GM12878 (cell line): Measurements from ENCODE around the gene AGAP1. TPM values are rescaled to one million over a fixed set of nuclear protein-coding genes. Genes with fewer than 3 reads are reported as not detected.

ENCODE experiments used
- ATAC-seq: fragments of 200-7000 bp; cut with Tn5 transposase; 3 replicates; pipeline ENCODE4 v1.9.1; 2020; ENCODE audit warnings: mild to moderate bottlenecking, moderate library complexity
- BruUV-seq: library from RNA; stranded (reverse); fragments of 400-500 nt; replicated peaks from 2 replicates; lab custom pipeline; 2021; lab: Mats Ljungman, UMichigan
- CTCF ChIA-PET: fragments of 300-600 bp; sonication (Branson Sonifier 250); formaldehyde crosslinking; extraction: SDS; loops from one replicate; lab custom pipeline; 2021; ENCODE audit warnings: inconsistent platforms; lab: Yijun Ruan, JAX
- POLR2A ChIA-PET: fragments of 350-600 bp; formaldehyde crosslinking; extraction: SDS; loops from one replicate; lab custom pipeline; 2021; ENCODE audit warnings: inconsistent platforms; lab: Charles Lee
- RAD21 ChIA-PET: fragments of 300-600 bp; sonication (Branson Sonifier 250); formaldehyde crosslinking; loops from one replicate; lab custom pipeline; 2023; ENCODE audit warnings: antibody characterized with exemption; ENCODE audit not compliant: unreplicated experiment; lab: Charles Lee
- SMC1A ChIA-PET: fragments of 300-600 bp; sonication (Branson Sonifier 250); formaldehyde crosslinking; loops from one replicate; lab custom pipeline; 2023; ENCODE audit not compliant: unreplicated experiment, uncharacterized antibody; lab: Charles Lee
- DNase-seq: peaks from one replicate; pipeline ENCODE4 v3.0.0-alpha.2; 2011; ENCODE audit warnings: low read depth, low spot score
- FAIRE-seq: peaks from 3 replicates; lab custom pipeline; 2011; peaks lifted over from hg19 to GRCh38; lab: Jason Lieb, UNC
- H2AFZ ChIP-seq: 2 replicates; pipeline ENCODE4 v1.6.0; 2011; ENCODE audit warnings: low read depth, low read length, control low read depth; ENCODE audit not compliant: control insufficient read depth
- H3K27ac ChIP-seq: 2 replicates; pipeline ENCODE4 v1.5.1; 2011; ENCODE audit warnings: control low read depth; ENCODE audit not compliant: control insufficient read depth, insufficient read depth
- H3K27me3 ChIP-seq, 2 experiments: replicated peaks in 1 of 2; 2 replicates each; pipeline versions ENCODE4 v1.6.0 to v1.6.1; 2011; ENCODE audit warnings: low read length in 1 of 2; ENCODE audit not compliant: control insufficient read depth in 2 of 2, insufficient read depth in 2 of 2
- H3K36me3 ChIP-seq, 2 experiments: 2 replicates each; pipeline ENCODE4 v1.5.1; 2011; ENCODE audit warnings: low read length in 1 of 2; ENCODE audit not compliant: control insufficient read depth in 2 of 2, insufficient read depth in 2 of 2
- H3K4me1 ChIP-seq: 2 replicates; pipeline ENCODE4 v1.6.1; 2011; ENCODE audit warnings: mild to moderate bottlenecking, low read length, moderate library complexity, mixed read lengths; ENCODE audit not compliant: control insufficient read depth, insufficient read depth
- H3K4me2 ChIP-seq: 2 replicates; pipeline ENCODE4 v1.6.0; 2011; ENCODE audit warnings: control low read depth; ENCODE audit not compliant: control insufficient read depth, insufficient read depth
- H3K4me3 ChIP-seq: fragments of 200-600 bp; sonication (generic); 2 replicates; pipeline ENCODE4 v1.5.1; 2016
- H3K79me2 ChIP-seq: 2 replicates; pipeline ENCODE4 v1.6.0; 2011; ENCODE audit warnings: low read length; ENCODE audit not compliant: control insufficient read depth, insufficient read depth
- H3K9ac ChIP-seq: 2 replicates; pipeline ENCODE4 v1.8.0; 2011; ENCODE audit warnings: low read length, control low read depth, mixed read lengths; ENCODE audit not compliant: control insufficient read depth, insufficient read depth
- H3K9me3 ChIP-seq: replicated peaks from 3 replicates; pipeline ENCODE4 v1.5.1; 2011; ENCODE audit warnings: mild to moderate bottlenecking, low read length; ENCODE audit not compliant: control insufficient read depth, insufficient read depth
- H4K20me1 ChIP-seq: 2 replicates; pipeline ENCODE4 v1.6.0; 2011; ENCODE audit not compliant: control insufficient read depth, insufficient read depth
- ATF7 ChIP-seq: fragments of 450-650 bp; IDR thresholded peaks from 2 replicates; pipeline ENCODE4 v1.6.1; 2016; ENCODE audit warnings: low read depth, mild to moderate bottlenecking
- ETV6 ChIP-seq, 2 experiments: fragments of 450-650 bp in 1 of 2; IDR thresholded peaks in 1 of 2; conservative IDR thresholded peaks in 1 of 2; 2 replicates each; pipeline ENCODE4 v1.6.1; 2014; ENCODE audit warnings: antibody characterized with exemption in 1 of 2, borderline replicate concordance in 1 of 2, low read depth in 1 of 2, mild to moderate bottlenecking in 1 of 2, moderate library complexity in 1 of 2
- HCFC1 ChIP-seq: fragments of 150-350 bp; IDR thresholded peaks from 2 replicates; pipeline ENCODE4 v1.6.1; 2014; ENCODE audit warnings: low read length
- POLR2AphosphoS2 ChIP-seq: IDR thresholded peaks from 2 replicates; pipeline ENCODE4 v1.6.1; 2011; ENCODE audit warnings: low read depth, mild to moderate bottlenecking, low read length, improper control_type of control experiment, moderate library complexity
- TBL1XR1 ChIP-seq: IDR thresholded peaks from 2 replicates; pipeline ENCODE4 v1.6.1; 2012; ENCODE audit warnings: low read depth, low read length, improper control_type of control experiment
- YBX1 ChIP-seq: fragments of 450-650 bp; IDR thresholded peaks from 2 replicates; pipeline ENCODE4 v1.6.1; 2016; ENCODE audit warnings: antibody characterized with exemption
- WGBS: methylation state at CpG from one replicate; pipeline ENCODE4 v1.1.6; 2016; ENCODE audit warnings: low lambda C conversion rate; ENCODE audit not compliant: insufficient replicate concordance, insufficient coverage; ENCODE audit errors: missing lambda C conversion rate; 5-methylcytosine and 5-hydroxymethylcytosine counted together
- in situ Hi-C: fragments of 300-500 bp; cut with MboI; formaldehyde crosslinking; loops from 9 replicates; pipeline ENCODE4 v1.14.3; 2018; ENCODE audit warnings: mixed read lengths
- intact Hi-C: fragments of 100-400 bp; cut with micrococcal nuclease; formaldehyde crosslinking; loops from one replicate; pipeline ENCODE4 v1.14.2; 2022; ENCODE audit not compliant: unreplicated experiment
- polyA plus RNA-seq, 11 experiments: library from polyadenylated mRNA; depleted of rRNA in 4 of 11; unstranded in 6 of 11; stranded (reverse) in 5 of 11; fragments of >200 nt; fragmentation: Nextera tagmentation in 4 of 11; fragmentation: Illumina TruSeq in 1 of 11; extraction: Ambion mirVana in 4 of 11; extraction: Trizol in 1 of 11; gene quantifications; 1 replicate in 1 of 11; 2 replicates in 10 of 11; pipeline versions ENCODE4 v1.2.1 to v1.2.3, GENCODE V29; 2011 to 2016; ENCODE audit warnings: inconsistent platforms in 2 of 11, missing spikeins in 2 of 11, low read depth in 1 of 11
- total RNA-seq, 4 experiments: library from RNA; depleted of rRNA in 3 of 4; stranded (reverse); fragments of >200 nt in 3 of 4; fragmentation: Illumina TruSeq in 1 of 4; extraction: Trizol in 1 of 4; gene quantifications; 2 replicates each; pipeline versions ENCODE4 v1.2.1 to v1.2.3, GENCODE V29; 2013 to 2021
- TF ChIP-seq, protein P1 (sequence below): fragments of 450-650 bp; formaldehyde crosslinking; IDR thresholded peaks from 2 replicates; pipeline ENCODE4 v1.5.0; 2022; ENCODE audit warnings: mild to moderate bottlenecking, missing genetic modification characterization
- TF ChIP-seq, protein P2 (sequence below): fragments of 450-650 bp; IDR thresholded peaks from 2 replicates; pipeline ENCODE4 v1.6.1; 2017; ENCODE audit warnings: borderline replicate concordance
- TF ChIP-seq, protein P3 (sequence below): IDR thresholded peaks from 2 replicates; pipeline ENCODE4 v1.6.1; 2012; ENCODE audit warnings: improper control_type of control experiment, low read depth, low read length; ENCODE audit not compliant: insufficient replicate concordance
- TF ChIP-seq, protein P4 (sequence below): fragments of 450-650 bp; IDR thresholded peaks from 2 replicates; pipeline ENCODE4 v1.6.1; 2017; ENCODE audit warnings: mild to moderate bottlenecking, moderate library complexity

Gene AGAP1
- total and polyA plus RNA-seq, 10 of the 15 experiments (the other 5 are each of a cell fraction or from before 2014, with no cell fraction given): 0.05 to 0.15 (median 0.06) TPM; not detected in 7

DNA sequence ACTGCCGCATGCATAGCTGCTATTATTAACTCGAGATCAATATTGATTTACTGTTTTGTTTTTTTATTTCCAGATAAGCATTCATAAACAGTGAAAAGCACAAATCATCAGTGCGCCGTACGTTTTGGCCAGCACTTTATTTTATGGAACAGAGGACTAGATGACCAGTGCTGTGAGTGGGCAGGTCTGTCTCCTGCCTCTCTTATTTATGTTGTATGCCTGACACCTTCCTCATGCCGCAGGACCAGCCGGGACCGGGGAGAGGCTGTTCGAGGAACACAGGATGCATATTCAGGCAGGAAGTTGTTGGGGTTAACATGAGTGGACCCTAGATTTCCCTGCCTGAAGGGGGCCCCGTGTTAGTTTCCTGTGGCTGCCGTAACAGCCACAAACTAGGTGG, 72.6 kb downstream of the AGAP1 start:
- Histone ChIP-seq H3K27ac (no peak overlapping the region), H3K4me3 (no peak overlapping the region), H3K9ac (no peak overlapping the region), H4K20me1 (no peaks in the 10 kb centered on the region), H3K4me1 (peaks cover 15% of the 10 kb centered on the region), H3K36me3 (no peaks in the 10 kb centered on the region), H3K27me3 (no peaks in the 10 kb centered on the region), H3K4me2 (no peak overlapping the region), H3K9me3 (no peaks in the 10 kb centered on the region; the same call in 2 of the 3 replicates), H3K79me2 (no peaks in the 10 kb centered on the region), H2AFZ (no peak overlapping the region)
- ChIA-PET POLR2A (no interaction called here), CTCF (no interaction called here), SMC1A (no interaction called here), RAD21 (no interaction called here)
- in situ Hi-C loops (no loop called here), intact Hi-C loops (no loop called here)
- no TSS peak for BruUV-seq
- no peak for ATAC-seq
- 19% methylated on average over 11 of the region's 11 CpGs for WGBS
- no peak for FAIRE-seq
- DNase-seq: no peak
- TF ChIP-seq, protein P1, sequence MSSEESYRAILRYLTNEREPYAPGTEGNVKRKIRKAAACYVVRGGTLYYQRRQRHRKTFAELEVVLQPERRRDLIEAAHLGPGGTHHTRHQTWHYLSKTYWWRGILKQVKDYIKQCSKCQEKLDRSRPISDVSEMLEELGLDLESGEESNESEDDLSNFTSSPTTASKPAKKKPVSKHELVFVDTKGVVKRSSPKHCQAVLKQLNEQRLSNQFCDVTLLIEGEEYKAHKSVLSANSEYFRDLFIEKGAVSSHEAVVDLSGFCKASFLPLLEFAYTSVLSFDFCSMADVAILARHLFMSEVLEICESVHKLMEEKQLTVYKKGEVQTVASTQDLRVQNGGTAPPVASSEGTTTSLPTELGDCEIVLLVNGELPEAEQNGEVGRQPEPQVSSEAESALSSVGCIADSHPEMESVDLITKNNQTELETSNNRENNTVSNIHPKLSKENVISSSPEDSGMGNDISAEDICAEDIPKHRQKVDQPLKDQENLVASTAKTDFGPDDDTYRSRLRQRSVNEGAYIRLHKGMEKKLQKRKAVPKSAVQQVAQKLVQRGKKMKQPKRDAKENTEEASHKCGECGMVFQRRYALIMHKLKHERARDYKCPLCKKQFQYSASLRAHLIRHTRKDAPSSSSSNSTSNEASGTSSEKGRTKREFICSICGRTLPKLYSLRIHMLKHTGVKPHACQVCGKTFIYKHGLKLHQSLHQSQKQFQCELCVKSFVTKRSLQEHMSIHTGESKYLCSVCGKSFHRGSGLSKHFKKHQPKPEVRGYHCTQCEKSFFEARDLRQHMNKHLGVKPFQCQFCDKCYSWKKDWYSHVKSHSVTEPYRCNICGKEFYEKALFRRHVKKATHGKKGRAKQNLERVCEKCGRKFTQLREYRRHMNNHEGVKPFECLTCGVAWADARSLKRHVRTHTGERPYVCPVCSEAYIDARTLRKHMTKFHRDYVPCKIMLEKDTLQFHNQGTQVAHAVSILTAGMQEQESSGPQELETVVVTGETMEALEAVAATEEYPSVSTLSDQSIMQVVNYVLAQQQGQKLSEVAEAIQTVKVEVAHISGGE (CRISPR knock-in tag): no peak
- TF ChIP-seq, protein P2, sequence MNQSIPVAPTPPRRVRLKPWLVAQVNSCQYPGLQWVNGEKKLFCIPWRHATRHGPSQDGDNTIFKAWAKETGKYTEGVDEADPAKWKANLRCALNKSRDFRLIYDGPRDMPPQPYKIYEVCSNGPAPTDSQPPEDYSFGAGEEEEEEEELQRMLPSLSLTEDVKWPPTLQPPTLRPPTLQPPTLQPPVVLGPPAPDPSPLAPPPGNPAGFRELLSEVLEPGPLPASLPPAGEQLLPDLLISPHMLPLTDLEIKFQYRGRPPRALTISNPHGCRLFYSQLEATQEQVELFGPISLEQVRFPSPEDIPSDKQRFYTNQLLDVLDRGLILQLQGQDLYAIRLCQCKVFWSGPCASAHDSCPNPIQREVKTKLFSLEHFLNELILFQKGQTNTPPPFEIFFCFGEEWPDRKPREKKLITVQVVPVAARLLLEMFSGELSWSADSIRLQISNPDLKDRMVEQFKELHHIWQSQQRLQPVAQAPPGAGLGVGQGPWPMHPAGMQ: no peak
- TF ChIP-seq ATF7 (no peak), YBX1 (no peak), POLR2AphosphoS2 (no peak), ETV6 (conservative IDR thresholded peaks at IDR 0.05 in 1 of 2, IDR thresholded peaks at IDR 0.05 in 1 of 2; ENCODE audit: borderline replicate concordance in 1 of 2, low read depth in 1 of 2) (no peak), TBL1XR1 (no peak), HCFC1 (no peak)
- TF ChIP-seq, protein P3, sequence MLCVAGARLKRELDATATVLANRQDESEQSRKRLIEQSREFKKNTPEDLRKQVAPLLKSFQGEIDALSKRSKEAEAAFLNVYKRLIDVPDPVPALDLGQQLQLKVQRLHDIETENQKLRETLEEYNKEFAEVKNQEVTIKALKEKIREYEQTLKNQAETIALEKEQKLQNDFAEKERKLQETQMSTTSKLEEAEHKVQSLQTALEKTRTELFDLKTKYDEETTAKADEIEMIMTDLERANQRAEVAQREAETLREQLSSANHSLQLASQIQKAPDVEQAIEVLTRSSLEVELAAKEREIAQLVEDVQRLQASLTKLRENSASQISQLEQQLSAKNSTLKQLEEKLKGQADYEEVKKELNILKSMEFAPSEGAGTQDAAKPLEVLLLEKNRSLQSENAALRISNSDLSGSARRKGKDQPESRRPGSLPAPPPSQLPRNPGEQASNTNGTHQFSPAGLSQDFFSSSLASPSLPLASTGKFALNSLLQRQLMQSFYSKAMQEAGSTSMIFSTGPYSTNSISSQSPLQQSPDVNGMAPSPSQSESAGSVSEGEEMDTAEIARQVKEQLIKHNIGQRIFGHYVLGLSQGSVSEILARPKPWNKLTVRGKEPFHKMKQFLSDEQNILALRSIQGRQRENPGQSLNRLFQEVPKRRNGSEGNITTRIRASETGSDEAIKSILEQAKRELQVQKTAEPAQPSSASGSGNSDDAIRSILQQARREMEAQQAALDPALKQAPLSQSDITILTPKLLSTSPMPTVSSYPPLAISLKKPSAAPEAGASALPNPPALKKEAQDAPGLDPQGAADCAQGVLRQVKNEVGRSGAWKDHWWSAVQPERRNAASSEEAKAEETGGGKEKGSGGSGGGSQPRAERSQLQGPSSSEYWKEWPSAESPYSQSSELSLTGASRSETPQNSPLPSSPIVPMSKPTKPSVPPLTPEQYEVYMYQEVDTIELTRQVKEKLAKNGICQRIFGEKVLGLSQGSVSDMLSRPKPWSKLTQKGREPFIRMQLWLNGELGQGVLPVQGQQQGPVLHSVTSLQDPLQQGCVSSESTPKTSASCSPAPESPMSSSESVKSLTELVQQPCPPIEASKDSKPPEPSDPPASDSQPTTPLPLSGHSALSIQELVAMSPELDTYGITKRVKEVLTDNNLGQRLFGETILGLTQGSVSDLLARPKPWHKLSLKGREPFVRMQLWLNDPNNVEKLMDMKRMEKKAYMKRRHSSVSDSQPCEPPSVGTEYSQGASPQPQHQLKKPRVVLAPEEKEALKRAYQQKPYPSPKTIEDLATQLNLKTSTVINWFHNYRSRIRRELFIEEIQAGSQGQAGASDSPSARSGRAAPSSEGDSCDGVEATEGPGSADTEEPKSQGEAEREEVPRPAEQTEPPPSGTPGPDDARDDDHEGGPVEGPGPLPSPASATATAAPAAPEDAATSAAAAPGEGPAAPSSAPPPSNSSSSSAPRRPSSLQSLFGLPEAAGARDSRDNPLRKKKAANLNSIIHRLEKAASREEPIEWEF: no peak
- TF ChIP-seq, protein P4, sequence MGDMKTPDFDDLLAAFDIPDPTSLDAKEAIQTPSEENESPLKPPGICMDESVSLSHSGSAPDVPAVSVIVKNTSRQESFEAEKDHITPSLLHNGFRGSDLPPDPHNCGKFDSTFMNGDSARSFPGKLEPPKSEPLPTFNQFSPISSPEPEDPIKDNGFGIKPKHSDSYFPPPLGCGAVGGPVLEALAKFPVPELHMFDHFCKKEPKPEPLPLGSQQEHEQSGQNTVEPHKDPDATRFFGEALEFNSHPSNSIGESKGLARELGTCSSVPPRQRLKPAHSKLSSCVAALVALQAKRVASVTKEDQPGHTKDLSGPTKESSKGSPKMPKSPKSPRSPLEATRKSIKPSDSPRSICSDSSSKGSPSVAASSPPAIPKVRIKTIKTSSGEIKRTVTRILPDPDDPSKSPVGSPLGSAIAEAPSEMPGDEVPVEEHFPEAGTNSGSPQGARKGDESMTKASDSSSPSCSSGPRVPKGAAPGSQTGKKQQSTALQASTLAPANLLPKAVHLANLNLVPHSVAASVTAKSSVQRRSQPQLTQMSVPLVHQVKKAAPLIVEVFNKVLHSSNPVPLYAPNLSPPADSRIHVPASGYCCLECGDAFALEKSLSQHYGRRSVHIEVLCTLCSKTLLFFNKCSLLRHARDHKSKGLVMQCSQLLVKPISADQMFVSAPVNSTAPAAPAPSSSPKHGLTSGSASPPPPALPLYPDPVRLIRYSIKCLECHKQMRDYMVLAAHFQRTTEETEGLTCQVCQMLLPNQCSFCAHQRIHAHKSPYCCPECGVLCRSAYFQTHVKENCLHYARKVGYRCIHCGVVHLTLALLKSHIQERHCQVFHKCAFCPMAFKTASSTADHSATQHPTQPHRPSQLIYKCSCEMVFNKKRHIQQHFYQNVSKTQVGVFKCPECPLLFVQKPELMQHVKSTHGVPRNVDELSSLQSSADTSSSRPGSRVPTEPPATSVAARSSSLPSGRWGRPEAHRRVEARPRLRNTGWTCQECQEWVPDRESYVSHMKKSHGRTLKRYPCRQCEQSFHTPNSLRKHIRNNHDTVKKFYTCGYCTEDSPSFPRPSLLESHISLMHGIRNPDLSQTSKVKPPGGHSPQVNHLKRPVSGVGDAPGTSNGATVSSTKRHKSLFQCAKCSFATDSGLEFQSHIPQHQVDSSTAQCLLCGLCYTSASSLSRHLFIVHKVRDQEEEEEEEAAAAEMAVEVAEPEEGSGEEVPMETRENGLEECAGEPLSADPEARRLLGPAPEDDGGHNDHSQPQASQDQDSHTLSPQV: no peak
